BLaER1 (cell line): ENCODE measurements around the gene CKAP2L.

Source experiments
- H3K27ac ChIP-seq: shearing (Covaris generic); formaldehyde crosslinking; 2 replicates; pipeline ENCODE4 v1.8.1; 2022
- H3K27me3 ChIP-seq: shearing (Covaris generic); formaldehyde crosslinking; 2 replicates; pipeline ENCODE4 v1.8.1; 2022
- H3K36me3 ChIP-seq: shearing (Covaris generic); formaldehyde crosslinking; 2 replicates; pipeline ENCODE4 v1.8.1; 2022
- H3K4me1 ChIP-seq: shearing (Covaris generic); formaldehyde crosslinking; 2 replicates; pipeline ENCODE4 v1.8.1; 2022
- H3K4me2 ChIP-seq: shearing (Covaris generic); formaldehyde crosslinking; 2 replicates; pipeline ENCODE4 v1.8.1; 2022
- H3K4me3 ChIP-seq: shearing (Covaris generic); formaldehyde crosslinking; 2 replicates; pipeline ENCODE4 v1.8.1; 2022
- H3K9ac ChIP-seq: shearing (Covaris generic); formaldehyde crosslinking; 2 replicates; pipeline ENCODE4 v1.8.1; 2022
- H3K9me3 ChIP-seq: shearing (Covaris generic); formaldehyde crosslinking; 2 replicates; pipeline ENCODE4 v1.8.1; 2022
- H4K20me1 ChIP-seq: shearing (Covaris generic); formaldehyde crosslinking; 2 replicates; pipeline ENCODE4 v1.8.1; 2022
- Cebpa-rat ChIP-seq: shearing (Covaris generic); IDR thresholded peaks from 2 replicates; pipeline ENCODE4 v1.8.1; 2022

Gene CKAP2L

GRCh38 chr2:112690853-112691401, 73.5 kb downstream of the CKAP2L start:
- peaks cover 21% of the 10 kb centered on the region for H3K4me1 ChIP-seq
- H3K4me3 ChIP-seq: no peak overlapping the region
- H3K9me3 ChIP-seq: no peaks in the 10 kb centered on the region
- H3K4me2 ChIP-seq: no peak overlapping the region
- TF ChIP-seq Cebpa-rat: no peak
- no peaks in the 10 kb centered on the region for H4K20me1 ChIP-seq
- no peak overlapping the region for H3K27ac ChIP-seq
- no peaks in the 10 kb centered on the region for H3K36me3 ChIP-seq
- no peaks in the 10 kb centered on the region for H3K27me3 ChIP-seq
- H3K9ac ChIP-seq: no peak overlapping the region

- Histone ChIP-seq H3K27ac (no peak overlapping the region), H3K4me2 (no peak overlapping the region), H3K4me3 (no peak overlapping the region), H3K4me1 (peaks cover 32% of the 10 kb centered on the region), H3K9ac (no peak overlapping the region), H4K20me1 (no peaks in the 10 kb centered on the region), H3K9me3 (no peaks in the 10 kb centered on the region), H3K27me3 (no peaks in the 10 kb centered on the region), H3K36me3 (no peaks in the 10 kb centered on the region)
- TF ChIP-seq Cebpa-rat: no peak
Observed at GRCh38 chr2:112688086-112688880, 76.1 kb downstream of the CKAP2L start.

GRCh38 chr2:112687522-112687921, 76.9 kb downstream of the CKAP2L start:
- Histone ChIP-seq H3K27ac (no peak overlapping the region), H3K4me2 (no peak overlapping the region), H3K4me3 (no peak overlapping the region), H3K9ac (no peak overlapping the region), H3K9me3 (no peaks in the 10 kb centered on the region), H4K20me1 (no peaks in the 10 kb centered on the region), H3K36me3 (no peaks in the 10 kb centered on the region), H3K27me3 (no peaks in the 10 kb centered on the region), H3K4me1 (peaks cover 30% of the 10 kb centered on the region)
- no peak for TF ChIP-seq Cebpa-rat
